HT-29 (cell line): ENCODE measurements around the gene ITGB6. TPM values are rescaled to one million over a fixed set of nuclear protein-coding genes. Genes with fewer than 3 reads are reported as not detected.
A peak's percentile ranks its signal among the peaks of the same experiment; 100 is the strongest.
"Not testable (repeated sequence)": the region's sequence is repeated elsewhere in the genome, so short reads cannot be mapped to it uniquely, and the experiment has no call there.

Source experiments
- DNase-seq: peaks from one replicate; pipeline ENCODE4 v3.0.0-alpha.2; 2015; ENCODE audit warnings: low spot score
- total RNA-seq: library from RNA; depleted of rRNA; stranded (reverse); fragments of >200 nt; shearing (Covaris generic); gene quantifications from 2 replicates; pipeline ENCODE4 v1.2.3, GENCODE V29; 2014

ITGB6 gene
- total RNA-seq, 1 experiment from 2014 or later: 14.3 TPM

GRCh38 chr2:160194351-160194750, 5.7 kb downstream of the ITGB6 start:
- DNase-seq: no peak

DNA sequence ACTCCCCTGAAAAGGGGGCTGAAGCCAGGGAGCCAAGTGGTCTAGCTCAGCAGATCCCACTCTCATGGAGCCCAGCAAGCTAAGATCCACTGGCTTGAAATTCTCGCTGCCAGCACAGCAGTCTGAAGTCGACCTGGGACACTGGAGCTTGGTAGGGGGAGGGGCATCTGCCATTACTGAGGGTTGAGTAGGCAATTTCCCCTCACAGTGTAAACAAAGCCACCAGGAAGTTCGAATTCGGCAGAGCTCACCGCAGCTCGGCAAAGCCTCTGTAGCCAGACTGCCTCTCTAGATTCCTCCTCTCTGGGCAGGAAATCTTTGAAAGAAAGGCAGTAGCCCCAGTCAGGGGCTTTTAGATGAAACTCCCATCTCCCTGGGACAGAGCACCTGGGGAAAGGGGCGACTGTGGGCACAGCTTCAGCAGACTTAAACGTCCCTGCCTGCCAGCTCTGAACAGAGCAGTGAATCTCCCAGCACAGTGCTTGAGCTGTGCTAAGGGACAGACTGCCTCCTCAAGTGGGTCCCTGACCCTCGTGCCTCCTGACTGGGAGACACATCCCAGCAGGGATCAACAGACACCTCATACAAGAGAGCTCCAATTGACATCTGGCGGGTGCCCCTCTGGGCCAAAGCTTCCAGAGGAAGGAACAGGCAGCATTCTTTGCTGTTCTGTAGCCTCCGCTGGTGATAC, 18.8 kb downstream of the ITGB6 start:
- DNase-seq: peak; percentile 90

GRCh38 chr2:160180690-160181089, 19.4 kb downstream of the ITGB6 start:
- peak; percentile 50 for DNase-seq

- no peak for DNase-seq
Observed at GRCh38 chr2:160180172-160180571, 19.9 kb downstream of the ITGB6 start.

GRCh38 chr2:160175169-160176134, 24.6 kb downstream of the ITGB6 start:
- no peak for DNase-seq

DNA sequence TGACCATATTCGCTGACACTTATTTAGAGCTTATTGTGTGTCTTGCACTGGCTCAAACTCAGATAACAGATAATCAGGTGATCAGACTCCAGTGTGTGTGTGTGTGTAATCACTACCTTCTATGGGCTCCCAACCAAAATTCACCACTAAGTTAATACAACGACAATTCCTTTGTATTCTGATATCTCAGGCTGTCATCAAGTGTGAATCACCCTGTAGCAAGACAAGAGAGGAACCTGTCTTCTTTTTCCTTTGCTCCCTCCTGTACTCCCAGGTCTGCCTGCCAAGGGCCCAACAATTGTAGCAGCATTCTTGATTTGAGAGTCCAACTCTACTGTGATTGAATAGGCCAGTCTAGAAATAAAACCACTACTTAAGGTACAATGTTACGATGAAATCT, 25.8 kb downstream of the ITGB6 start:
- no peak for DNase-seq

DNA sequence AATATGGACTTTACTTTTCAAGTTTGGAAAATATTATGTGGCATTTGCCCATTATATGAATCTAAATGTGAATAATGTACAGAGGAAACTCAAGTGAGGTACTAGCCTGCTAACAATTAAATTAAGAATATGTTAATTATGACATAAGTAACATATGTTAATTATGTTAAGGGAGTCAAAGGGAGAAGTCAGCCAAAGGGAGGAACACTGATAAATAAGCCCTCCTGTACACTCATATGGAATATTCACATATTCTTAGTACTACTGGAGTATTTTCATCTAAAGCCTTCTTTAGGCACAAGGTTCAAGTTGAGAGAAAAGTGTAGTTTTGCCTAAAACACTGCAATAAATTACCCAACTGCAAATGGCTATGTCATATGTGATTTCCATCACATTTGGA, 30.1 kb downstream of the ITGB6 start:
- no peak for DNase-seq

GRCh38 chr2:160169471-160169870, 30.6 kb downstream of the ITGB6 start:
- DNase-seq: no peak

DNA sequence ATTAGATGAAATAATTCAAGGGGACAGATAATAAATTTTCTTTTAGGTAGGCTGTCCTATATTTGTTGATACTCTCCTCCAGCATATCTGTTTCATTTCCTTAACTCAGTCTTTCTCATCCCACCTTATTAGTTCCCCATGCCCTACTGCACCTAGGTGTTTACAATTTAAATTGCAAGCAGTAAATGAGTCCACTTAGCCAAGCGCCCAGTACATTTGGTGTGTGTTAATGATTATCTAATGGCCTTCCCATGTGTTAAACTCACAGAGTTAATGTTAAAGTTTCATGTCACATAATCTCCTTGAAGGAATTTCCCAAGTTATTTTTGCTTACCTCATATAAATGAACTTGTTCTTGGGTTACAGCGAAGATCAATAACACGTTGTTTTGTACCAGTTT, 31.2 kb downstream of the ITGB6 start:
- peak; percentile 41 for DNase-seq

DNA sequence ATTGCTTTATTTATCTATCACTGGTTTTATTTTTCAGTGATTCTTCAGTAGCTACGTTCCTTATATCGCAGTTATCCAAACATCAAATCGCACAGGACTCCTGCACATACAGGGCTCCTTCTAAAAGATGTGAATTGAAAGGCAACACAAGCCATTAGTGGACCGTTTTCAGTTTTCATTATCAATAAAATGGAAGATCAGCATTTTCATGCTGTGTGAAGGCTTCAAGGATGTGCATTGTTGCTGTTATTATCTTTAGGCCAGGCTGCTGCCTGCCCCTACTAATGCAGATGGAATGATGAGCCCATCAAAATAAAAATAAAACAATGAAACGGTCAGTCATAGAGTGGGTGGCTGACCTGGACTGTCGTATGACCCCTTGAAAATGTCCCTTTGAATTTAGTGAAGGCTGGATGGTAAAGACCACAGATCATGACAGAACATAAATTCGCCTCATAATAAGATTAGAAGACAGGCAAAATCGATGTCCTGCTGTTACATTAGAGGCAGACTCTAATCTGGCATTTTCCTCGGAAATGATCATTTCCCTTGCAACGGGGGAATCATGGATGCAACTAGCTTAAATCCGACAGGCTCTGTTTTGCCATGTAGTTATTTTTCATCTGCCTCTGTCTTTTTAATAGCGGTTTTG, 32.9 kb downstream of the ITGB6 start:
- DNase-seq: no peak

- peak; percentile 55 for DNase-seq
Observed at GRCh38 chr2:160165996-160166395, 34.1 kb downstream of the ITGB6 start.

GRCh38 chr2:160165081-160165480, 35.0 kb downstream of the ITGB6 start:
- no peak for DNase-seq

DNA sequence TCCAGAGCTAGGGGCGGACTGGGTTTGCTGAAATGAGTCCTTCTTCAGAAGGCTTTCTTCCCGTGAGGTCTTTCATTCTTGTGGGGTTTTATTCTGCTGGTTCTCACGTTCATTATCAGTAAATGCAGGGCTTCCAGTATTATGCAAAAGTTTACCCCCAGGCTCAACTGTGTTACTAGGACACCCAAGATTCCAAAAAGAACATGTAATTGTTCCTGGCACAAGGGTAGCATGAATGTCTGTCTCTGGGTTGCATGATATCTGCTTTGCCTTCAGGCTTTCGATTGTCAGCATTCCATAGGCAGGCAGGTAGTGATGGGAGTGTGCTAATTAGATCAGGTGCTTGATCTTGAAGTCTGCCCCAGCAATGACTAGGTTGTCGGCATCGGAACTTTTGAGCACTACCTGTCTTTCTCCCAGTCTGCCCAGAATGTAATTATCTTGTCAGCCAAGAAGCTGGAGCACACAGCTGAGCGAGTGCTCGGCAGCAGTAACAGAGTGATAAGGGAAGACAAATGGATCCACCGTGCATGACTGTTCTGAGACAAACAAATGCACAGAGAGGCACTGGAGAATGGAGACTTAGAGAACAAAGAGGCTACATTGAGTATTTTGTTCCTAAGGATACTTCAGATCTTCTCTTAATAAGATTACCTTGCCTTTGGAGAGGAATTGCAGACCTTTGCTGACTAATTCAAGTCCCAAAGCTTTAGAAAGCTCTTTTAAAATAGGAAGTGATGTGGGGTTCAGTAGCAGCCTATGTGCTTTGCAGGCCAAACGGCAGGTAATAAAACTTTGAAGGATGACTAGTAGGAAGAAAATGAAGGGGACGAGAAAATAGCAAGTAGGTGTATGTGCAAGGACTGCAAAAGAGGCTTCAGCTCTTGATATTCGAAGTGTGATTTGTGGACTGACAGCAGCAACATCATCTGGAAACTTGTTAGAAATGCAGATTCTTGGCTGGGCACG, 41.9 kb downstream of the ITGB6 start:
- no peak for DNase-seq

- no peak for DNase-seq
Observed at GRCh38 chr2:160156665-160157064, 43.4 kb downstream of the ITGB6 start.

DNA sequence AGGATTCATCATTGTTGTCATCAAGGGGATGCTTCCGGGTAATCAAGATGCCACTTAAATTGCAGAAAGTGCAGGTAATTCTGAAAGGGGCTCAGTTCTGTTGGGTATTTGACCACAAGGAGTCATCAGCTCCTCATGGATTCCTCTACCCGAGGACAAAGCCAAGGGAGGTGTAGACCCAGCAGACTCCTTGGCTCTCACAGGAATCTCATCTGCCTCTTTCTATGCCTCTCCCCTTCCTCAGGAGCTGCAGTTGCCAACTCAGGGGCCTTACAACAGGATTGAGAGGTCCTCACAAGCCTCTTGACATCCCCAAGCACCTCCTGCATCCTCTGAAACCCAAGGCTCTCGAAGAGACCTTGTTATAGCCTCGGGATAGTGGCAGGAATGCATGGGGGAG, 44.0 kb downstream of the ITGB6 start:
- DNase-seq: peak; percentile 38

GRCh38 chr2:160148419-160148818, 51.7 kb downstream of the ITGB6 start:
- DNase-seq: not testable (repeated sequence)

GRCh38 chr2:160145471-160145870, 54.6 kb downstream of the ITGB6 start:
- no peak for DNase-seq

DNA sequence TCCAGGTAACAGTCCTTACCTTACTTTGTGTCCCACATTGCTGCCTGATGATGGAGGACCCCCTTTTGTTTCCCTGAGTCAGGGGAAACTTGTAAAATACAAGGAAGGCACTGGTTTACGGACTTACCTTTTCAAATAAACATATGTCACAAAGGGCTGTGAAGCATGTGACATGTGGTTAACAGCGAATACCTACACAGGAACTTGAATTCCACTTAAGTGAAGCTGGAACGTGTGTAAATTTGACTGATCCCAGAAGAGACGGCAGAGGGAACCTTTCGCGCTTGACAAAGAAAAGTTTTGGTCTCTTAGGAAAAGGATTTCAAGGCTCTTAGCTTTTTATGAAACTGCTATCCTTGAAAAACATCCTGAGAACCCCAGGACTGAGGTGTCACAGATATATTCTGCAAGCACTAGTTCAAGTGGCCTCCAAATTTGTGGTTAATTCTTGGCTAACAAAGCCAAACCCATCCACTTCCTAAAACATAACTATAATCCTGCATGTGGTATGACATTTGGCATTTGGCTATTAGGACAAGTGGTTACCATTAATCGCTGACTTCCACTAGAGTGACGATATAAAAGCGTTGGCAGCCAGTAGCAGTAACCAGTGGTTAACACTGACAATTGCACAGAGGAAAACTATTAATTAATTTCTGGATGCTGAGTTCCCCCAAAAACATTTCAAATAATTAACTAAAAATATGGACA, 55.6 kb downstream of the ITGB6 start:
- DNase-seq: no peak

- no peak for DNase-seq
Observed at GRCh38 chr2:160142472-160142871, 57.6 kb downstream of the ITGB6 start.

- no peak for DNase-seq
Observed at GRCh38 chr2:160141912-160142311, 58.2 kb downstream of the ITGB6 start.
